GM19099 (cell line): Measurements from ENCODE around the gene TNNT2.

Source experiments
- POLR2A ChIP-seq: IDR thresholded peaks from 3 replicates; pipeline ENCODE4 v1.6.1; 2011; ENCODE audit warnings: low read depth; ENCODE audit not compliant: insufficient read length; ENCODE audit errors: extremely low read depth

The TNNT2 gene

DNA sequence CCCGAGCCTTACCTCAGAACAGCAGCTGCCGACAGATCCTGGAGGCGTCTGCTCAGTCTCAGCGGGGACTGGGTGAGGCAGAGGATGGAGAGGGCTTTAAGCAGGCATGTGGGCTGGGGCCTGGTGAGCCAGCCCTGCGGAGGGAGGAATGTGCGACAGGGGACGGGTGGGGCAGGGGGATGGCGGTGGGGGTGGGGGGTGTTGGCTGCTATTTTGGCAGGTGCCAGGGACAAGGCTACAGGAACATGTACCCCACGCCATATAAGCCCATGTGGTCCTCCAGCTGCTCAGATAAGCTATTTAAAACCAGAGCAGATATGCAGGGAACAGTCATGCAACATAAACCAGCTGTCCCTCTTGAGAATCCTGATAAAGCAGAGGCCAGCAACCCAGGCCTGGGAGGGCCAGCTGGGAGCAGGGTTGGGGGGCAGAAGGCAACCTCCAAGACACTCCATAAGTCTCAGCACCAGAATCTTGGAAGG, at the start of gene TNNT2:
Gene TNNT2 (minus strand): TSS at position 70 of the 482 bp plus-strand sequence. CDS start 4,426 bp downstream, outside the sequence.
- TF ChIP-seq POLR2A, result no peak

DNA sequence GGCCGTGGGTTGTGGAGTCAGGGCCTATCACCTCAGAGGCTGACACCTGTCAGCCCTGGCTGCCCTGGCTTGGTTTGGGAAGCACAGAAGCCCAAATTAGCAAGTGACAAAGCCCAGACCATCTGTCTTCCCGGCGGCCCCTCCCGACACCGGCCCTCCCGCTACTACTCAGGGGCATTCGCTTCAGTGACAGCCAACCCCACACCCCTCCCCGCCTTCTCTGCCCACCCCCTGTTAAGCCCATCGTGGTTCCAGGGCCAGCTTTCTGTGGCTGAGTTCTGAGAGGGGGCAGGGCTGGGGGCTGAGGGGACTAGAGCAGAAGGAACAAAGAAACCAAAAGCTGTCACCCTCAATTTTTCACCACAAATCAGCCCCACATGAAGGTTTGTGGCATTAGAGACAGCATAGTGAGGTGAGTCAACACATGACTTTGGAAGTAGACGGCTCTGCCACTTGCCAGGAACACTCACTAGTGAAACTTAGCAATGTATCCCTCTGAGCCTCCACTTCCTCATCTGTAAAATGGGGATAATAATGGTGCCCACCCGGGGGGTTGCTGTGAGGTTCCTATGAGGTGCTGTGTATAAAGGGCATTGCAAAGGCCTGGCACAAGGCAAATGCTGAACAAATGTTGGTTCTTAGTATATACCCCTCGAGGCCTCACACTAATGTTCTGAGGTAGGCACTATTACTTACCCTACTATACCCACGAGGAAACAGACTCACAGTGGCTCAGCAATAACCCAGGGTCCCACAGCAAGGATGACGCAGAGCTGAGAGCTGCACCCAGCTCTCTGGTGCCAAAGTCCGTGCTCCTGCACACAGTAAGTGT, 49.2 kb upstream of the TNNT2 start:
- TF ChIP-seq POLR2A, result no peak

DNA sequence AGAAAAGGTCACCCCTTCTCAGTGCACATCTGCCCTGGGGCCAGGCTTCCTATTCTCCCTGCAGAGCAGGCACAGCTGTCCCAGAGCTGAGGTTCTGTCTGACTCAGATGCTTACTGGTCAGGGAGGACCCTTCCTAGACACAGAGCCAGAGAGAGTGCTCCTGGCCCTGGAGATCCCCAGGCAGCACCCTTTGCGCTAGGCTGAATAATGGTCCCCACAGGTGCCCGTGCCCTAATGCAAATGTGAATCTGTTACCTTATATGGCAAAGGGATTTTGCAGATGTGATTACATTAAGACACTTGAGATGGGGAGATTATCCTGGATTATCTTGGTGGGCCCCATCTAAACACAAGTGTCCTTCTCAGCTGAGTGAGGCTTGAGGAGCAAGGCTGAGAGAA, 46.7 kb upstream of the TNNT2 start:
- TF ChIP-seq POLR2A, result no peak

DNA sequence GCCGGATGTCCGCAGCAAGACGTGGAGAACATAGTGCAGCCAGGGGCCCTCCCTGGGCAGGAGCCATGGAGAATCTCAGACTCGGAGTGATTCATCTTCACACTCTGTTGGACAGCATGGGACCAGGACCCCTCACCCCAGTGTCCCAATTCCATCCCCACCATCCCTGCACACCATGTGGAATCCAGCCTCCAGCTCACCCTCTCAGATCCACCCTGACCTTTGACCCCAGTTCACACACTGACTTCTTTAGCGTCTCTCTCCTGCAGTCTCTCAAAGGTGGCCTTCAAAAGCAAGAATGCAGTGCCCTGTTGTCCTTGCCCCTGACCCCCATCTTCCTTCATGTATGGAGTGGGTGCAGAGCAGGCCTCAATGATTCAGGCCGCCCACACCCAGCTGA, 46.2 kb upstream of the TNNT2 start:
- TF ChIP-seq POLR2A, result no peak

DNA sequence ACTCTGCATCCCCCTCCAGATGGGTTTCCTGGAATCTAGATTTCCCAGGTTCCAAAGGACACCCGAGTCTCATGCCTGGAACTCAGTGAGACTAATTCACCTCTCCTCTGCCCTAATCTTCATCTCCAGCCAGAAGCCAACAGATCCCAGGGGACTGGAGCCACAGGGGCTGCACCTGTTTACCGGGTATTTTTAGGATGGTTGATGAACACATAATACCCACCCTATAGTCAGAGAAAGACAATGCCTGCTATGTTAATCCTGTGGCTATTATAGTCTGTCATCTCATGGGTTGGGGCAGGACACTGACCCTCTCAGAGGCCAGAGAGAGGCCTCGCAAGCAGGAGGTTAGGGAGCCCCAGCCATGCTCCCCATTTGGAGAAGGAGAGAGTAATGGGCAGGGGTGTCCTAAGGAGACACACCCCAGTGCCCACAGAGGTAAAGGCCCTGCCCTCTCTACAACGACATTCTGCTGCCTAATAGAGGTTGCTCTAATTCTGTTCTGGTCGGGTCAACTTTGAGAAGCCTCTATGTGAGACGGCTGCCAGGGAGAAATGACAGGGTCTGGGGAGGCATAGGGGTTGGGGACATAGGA, 45.1 kb upstream of the TNNT2 start:
- no peak for TF ChIP-seq POLR2A

DNA sequence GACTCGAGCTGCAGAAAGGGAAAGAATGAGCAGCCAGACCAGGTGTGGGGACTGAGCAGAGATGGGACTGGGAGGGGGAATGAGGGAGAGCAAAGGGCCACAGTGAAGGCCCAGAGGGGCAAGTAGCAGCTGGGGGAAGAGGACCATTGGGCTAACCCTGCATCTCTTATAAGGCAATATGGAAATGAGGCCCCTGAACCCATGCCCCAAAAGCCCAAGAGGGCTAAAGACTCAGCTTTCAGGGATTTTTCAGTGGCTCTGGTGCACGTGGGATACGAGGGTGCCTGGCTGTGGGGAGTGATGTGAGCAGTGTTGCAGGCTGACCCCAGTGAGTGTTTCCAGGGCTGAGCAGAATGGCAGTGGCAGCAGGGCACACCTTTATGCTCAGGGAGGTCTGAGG, 44.5 kb upstream of the TNNT2 start:
- TF ChIP-seq POLR2A, result no peak

DNA sequence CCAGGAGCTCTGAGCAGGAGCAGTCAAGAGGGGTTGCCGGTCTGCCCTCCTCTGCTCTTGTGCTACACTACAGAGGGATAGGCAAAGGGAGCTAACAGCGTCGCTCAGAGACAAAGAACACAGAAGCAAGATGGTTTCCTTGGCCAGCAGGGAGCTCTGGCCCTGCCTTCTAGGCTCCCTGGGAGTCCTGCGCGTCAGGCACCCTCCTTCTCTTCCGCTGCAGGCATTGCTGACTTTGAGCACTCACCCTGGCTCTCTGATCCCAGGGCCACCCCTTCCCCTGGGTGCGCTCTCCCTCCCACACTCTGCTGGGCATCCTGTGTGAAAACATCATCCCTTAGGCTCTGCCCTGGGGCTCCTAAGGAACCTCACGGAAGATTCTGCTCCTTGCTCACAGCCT, 43.6 kb upstream of the TNNT2 start:
- no peak for TF ChIP-seq POLR2A

DNA sequence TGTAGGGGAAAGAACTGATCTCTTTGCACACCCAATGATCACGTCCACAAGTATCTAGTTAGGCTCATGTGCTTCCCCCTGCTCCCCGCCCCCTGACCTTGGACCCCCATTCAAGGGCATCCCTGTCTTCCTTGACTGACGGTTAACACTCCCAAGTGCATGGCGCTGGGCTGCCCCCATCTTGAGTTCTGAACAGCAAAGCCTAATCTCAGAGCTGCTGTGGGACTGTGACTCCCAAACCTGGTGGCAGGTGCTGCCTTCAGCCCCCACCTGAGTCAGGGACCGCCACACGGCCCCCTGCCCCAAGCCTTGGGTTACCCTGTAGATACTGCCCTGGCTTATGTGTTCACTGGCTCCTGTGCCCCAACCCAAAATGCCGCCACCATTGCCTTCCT, 43.1 kb upstream of the TNNT2 start:
- TF ChIP-seq POLR2A, result no peak

DNA sequence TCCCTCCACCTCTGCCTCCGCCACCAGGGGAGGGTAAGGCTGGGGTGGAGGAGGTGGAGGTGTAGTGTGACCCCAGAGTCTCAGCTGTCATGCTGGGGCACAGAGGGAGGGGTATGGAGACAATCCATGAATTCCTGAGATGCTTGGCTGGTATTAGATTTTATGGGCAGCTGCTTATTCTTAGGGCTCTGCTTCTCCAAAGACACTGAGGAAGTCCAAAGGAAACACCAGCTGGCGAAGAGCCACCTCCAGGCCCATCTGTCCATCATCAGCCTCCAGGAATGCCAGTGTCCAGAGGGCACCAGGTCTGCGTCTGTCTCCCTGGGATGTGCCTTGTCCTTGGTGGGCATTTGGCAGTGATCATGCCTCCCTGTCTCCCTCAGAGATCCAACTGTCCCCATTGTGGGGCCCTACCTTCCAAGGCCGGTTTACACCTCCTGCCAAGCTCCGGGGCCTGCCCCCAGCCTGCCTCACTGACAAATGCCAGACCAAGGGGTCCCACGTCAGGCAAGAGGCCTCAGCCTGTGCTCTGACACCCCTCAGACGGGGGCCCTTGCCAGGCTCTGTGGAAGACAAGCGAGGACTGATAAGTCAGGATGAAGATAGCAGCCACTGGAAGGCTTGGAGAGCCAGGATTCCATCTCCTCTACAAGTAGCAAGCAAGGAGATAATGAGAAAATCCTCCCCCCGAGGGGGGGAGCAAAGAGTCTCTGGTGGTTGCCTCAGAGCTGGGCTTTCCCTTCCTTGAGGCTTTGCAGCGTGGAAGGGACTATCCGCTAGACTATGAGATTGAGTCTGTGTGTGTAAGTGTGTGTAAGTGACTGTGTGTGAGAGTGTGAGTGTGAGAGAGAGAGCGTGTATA, 42.5 kb upstream of the TNNT2 start:
- no peak for TF ChIP-seq POLR2A

DNA sequence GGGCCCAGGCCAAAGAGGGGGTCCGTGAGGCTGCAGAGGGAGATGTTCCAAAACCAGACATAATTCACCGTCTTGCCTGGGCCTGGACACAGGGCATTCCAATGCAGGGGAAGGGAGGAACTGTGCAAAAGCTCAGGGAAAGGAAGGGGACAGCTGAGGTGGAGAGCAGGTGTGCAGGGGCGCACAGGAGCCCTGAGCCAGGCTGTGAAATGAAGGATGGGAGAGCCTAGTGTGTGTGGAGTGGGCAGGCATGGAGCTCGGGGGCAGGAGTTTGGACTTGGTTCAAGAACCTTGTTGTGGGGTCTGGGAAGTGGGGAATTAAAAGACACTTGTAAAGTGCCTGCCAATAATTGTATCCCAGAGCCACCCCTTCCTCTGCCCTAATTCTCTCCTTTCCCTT, 41.8 kb upstream of the TNNT2 start:
- TF ChIP-seq POLR2A, result no peak

DNA sequence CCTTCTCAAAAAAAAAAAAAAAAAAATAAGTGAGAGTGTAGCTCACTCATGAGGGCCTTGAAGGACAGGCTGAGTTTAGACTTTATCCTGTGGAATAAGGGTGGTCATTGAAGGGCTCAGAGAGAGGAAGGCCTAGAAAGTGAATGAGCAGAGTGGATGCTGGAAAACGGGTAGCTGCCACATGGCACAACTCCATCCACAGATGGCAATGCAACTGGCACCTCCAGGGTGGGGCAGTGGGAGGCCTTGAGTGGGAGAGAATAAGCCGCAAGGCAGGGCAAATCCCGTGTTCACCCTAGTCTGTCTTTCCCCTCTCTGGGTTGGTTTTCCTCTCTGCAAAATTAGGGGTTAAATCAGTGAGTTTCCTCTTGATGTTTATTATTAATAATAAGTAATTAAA, 41.0 kb upstream of the TNNT2 start:
- TF ChIP-seq POLR2A, result no peak

DNA sequence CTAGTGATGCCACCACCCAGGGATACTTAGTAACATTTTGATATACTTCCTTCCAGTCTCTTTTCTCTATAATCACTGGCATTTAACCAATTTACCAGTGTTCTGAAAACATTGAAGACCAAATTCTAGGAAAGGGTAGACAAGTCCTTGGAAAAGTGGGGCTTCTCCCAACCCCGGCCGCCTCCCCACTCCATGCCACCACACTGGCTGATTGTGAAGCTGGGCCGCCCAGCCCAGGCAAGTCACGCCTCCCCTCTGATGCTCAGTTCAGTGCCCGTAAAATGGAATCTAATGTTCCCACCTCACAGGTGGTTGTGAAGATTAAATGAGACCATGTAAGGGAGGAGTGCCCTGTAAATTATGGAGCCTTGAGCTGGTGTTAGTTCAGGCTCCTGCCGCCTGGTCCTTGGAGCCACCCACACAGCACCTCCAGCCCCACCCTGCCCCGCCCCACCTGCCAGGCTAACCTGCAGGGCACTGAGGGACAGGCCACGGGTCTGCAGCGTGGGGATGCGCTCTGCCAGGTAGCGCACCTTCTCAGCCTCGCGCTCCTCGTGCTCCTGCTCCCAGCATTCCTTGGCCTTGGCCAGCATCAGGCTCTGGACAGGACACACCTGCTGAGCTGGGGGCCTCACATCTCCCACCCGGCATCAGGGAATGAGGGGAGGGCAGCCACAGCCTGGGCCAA, 36.7 kb upstream of the TNNT2 start:
- TF ChIP-seq POLR2A, result no peak

DNA sequence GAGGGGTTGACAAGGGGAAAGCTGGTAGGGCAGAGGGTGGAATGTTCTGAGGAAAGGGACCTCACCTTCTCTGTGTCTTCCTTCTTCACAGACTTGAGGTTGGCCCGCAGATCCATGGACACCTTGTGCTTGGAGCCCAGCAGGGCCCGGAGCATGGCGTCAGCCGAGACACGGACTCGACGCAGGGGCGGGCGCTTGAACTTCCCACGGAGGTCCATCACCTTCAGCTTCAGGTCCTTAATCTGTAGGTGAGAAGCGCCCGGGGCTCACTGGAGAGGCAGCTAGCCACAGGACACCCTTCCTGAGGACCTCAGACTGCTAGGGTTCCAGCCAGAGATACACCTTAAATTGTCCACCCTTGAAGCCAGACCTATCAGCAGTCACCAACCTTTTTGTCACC, 33.8 kb upstream of the TNNT2 start:
- no peak for TF ChIP-seq POLR2A

DNA sequence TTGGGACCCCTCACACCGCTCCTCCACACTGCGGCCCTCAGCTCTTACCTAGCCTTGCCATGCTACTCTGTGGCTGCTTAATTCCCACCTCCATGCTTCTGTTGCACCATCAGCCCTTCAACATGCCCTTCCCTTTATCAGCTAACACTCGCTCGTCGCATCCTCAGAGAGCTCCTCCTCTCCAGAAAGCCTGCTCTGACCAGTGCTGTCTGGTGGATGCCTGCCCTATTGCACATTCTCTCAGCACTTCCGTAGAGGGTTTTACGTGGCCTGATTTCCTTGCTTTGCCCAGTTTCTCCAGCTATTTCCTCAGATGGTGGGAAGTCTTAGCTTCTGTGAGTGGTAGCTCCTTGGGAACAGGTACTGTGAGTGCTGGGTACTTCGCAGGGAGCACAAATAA, 32.0 kb upstream of the TNNT2 start:
- no peak for TF ChIP-seq POLR2A

DNA sequence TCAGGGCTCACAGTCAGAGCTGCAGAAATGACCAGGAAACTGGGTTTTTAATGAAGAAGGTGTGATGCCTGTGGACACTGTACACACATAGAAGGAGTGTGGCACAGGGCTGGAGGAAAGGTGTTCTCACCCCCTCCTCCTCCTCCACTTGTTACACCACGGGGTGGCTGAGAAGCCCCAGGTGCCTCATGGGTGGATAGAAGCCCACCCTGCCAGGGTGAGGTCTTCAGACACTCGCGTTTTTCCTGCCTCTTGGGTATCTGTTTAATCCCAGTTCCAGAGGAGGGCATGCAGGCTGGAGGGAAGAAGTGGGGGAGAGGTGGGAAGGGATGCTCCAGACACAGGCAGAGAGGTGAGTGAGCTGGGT, 31.3 kb upstream of the TNNT2 start:
- TF ChIP-seq POLR2A, result no peak
